ENCODE measurements around the gene DPH2.

- TF ChIP-seq POLR2A (IDR thresholded peaks at IDR 0.05) (no peak), CTCF (IDR thresholded peaks at IDR 0.05) (no peak)
Measured at GRCh38 chr1:43947061-43947873, 22.5 kb upstream of the DPH2 start.
